HG03064 (cell line): ENCODE results near the gene ARID2.

Experiments used
- ATAC-seq: cut with Tn5 transposase; IDR thresholded peaks from one replicate; pipeline ENCODE4 v1.9.1; 2021; ENCODE audit warnings: low read depth; ENCODE audit not compliant: unreplicated experiment

The ARID2 gene

GRCh38 chr12:45721369-45721768 is 8.1 kb upstream of the ARID2 start:
- ATAC-seq = no peak

GRCh38 chr12:45721954-45722353 is 7.6 kb upstream of the ARID2 start:
- no peak for ATAC-seq

DNA sequence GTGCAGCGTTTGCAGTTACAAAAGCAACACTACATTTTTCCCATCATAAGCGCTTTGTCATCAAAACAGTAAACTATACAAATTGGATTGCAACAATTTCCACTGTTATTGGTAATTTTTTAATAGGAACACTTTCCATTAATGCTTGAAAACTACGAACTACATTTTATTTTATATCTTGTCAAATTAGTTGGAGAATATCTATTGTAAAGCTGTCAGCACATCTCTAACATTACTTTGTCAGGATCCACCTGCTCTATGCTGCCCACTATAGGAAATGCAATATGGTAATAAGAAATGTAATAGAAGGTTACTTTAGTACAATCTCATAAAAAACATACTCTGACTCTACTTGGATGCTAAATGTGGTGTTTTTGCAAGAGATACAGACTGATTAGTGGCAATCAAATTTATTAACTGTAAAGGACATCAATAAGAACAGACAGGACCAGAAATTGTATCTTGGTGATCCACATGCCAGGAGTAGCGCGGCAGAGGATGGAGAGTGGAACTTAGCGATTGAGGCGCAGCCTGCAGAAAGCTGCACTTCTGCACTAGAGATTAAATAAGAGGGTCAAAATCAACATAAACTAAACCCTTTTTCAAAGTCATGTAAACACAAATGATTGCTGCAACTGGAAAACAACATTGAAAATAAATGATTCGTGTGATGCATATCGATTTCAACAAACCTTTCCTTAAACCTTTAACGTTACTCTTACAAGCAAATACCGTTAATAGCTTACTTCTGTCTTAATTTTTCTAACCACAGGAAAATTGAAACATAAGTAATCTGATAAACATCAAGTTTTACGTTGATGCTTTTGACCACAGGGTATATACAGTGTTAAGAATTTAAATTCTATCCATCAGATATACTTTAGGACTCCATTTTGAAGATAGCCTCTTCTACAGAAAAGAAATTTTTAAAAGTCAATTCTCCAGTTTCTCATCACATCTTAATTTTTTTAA is 3.6 kb upstream of the ARID2 start:
- ATAC-seq = no peak

DNA sequence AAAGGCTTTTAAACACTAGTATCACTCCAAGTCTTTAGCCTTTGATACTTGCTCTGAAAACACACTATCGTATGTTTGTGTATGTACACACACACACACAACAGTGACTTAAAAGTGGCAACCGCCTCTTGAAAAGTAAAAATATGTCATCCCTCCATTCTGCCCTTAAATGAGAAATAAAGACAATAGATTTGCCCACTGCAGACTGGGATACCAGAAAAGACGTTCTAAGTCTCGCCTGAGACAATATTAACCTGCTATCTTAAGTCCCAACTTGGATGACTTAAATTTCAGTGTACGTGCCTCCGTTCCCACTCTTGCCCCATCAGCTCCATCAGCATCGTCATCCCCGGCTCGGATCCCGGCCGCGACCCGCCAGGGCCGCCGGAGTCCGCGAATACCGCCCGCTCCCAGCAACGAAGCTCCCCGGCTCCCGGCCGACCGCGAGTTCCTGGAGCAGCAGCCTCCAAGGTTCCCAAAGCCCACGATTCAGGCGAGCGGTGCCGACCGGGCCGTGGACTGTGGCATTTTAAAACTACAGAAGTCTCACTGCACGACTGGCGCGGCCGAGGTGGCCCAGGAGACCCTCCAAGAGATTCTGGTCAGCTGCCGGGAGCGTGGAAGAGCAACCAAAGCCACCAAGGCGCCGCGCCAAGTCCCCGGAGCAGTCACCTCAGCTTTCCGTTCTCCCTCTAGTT is 2.8 kb upstream of the ARID2 start:
- ATAC-seq = no peak

DNA sequence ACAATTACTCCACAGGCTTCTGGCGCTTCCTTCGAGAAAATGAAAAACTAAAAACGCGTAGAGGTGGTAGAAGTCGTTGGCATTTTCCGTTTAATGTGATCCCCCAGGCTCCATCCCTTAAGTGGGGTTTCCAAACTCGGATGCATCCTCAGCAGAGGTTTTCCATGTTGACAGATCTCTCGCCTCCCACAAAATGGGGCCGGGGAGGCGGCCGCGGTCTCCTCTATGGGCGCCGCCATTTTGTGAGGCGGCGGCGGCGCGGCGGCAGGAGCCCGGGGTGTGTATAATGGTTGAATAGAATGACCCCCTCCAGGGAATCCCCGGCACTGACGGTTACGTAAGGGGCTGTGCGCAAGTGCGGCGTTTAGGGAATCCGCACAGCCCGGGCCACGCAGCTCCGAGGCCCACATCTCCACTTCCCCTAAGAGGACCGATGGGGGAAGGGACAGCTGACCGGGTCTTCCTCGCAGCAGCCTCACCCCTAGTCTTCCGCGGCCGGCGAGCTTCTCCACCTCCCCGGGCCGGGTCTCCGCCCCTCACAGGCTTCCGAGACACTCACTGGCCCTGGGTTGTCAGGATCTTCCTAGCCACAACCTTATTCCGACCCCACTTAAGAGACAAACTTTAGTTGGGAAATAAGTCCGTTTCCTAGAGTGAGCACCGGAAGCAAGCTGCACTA is 2.1 kb upstream of the ARID2 start:
- ATAC-seq = peak; percentile 44

- ATAC-seq = no peak
Observed at GRCh38 chr12:45727980-45728629, 1.4 kb upstream of the ARID2 start.

DNA sequence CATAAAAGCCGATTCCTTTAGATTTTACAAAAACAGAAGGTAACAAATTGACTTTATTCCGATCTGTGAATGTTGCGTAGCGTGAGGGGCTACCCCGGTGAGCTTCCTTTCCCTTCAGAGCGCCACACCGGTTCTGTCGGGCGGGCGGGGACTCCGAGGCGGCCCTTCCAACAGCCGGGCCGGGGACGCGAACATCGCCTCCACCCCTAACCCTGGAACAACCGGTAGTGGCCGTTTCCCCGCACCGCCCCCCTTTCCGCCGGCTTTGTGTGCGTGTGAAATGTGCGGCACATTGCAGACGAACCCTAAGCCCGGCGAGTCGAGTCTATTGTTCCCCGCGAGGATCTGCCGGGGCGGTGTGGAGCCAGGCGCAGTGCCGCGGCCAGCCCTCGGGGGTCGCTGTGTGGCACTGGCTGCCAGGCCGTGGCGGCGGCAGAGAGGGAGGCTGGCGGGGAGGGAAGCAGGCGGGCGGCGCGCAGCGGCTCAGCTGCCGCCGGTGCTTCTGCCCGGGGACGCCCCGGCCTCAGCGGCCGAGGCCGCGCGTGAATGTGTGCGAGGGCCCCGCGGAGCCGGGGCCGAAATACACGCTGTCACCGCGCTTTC is 775 bp upstream of the ARID2 start:
- peak; percentile 53 for ATAC-seq

- ATAC-seq = no peak
Observed at GRCh38 chr12:45730084-45730347, 510 bp downstream of the ARID2 start.

GRCh38 chr12:45730348-45731189 is 1.1 kb downstream of the ARID2 start:
- ATAC-seq = no peak

DNA sequence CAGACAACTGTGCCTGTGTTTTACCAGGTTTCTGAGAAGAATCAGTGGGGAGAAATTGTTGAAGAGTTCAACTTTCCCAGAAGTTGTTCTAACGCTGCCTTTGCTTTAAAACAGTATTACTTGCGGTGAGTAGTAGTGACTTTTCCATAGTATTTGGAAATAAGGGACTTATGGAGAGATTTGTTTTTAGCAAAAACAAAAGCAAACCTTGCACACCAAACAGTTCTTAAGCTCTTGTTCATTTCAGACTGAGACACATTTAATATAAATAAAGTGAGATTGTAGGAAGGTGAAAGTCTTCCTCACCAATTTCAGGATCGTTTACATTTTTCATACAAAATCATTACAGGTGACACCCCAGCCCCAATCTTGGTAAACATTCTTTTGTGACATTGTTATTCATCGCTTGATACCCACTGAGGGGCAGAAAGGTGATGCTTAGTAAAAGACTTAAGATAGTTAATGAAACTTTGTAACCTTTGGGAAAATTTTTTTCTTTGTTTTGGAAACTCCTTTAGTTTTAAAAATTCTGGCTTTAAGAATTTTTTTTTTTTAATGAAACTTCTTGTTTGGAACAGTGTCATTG is 1.8 kb downstream of the ARID2 start:
- ATAC-seq = no peak

- ATAC-seq = no peak
Observed at GRCh38 chr12:45732250-45732649, 2.7 kb downstream of the ARID2 start.

- no peak for ATAC-seq
Observed at GRCh38 chr12:45732936-45733335, 3.4 kb downstream of the ARID2 start.

- ATAC-seq = no peak
Observed at GRCh38 chr12:45737638-45738037, 8.1 kb downstream of the ARID2 start.

DNA sequence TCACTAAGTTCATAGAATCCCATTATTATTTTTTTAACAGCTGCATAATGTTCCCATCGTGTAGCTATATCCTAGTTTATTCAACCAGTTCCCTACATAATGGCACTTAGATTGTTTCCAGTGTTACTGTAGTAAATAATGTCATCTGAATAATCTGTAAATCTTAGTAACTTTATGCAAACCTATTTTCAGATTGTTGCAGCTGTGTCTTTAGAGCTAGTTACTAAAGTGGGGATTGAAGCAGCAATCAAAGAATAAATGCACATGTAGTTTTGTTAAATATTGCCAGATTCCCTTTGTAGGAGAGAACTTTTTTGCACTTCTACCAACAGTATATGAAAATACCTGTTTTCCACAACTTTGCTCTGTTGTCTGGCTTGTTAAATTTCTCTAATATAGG is 13.1 kb downstream of the ARID2 start:
- ATAC-seq = no peak

GRCh38 chr12:45743247-45743646 is 13.7 kb downstream of the ARID2 start:
- no peak for ATAC-seq

DNA sequence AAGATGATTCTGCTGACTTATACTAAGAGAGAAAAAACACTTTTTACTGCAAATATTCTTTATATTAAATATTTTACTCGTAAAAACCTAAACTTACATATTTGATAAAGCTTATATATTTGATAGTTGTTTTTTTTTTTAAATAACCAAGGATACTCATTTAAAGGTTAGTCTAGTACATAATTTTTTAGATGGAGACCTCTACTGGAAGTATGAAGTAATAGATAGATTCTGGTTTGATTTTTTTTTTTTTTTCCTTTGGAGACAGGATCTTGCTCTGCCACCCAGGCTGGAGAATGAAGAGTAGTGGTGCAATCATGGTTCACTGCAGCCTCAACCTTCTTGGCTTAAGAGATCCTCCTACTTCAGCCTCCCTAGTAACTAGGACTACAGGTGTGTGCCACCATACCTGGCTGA is 16.4 kb downstream of the ARID2 start:
- no peak for ATAC-seq

DNA sequence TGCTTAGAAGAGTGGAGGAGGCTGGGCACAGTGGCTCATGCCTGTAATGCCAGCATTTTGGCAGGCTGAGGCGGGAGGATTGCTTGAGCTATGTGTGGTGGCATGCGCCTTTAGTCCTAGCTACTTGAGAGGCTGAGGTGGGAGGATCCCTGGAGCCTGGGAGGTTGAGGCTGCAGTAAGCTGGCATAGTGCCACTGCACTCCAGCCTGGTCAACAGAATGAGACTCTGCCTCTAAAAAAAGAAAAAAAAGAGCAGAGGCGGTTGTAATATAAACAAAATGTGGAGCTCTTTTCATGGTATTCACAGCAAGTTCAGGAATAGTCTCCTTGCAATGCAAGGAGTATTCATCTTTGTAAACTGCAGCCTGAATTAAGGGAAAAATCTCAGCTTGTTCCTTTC is 27.2 kb downstream of the ARID2 start:
- no peak for ATAC-seq

GRCh38 chr12:45757172-45757571 is 27.7 kb downstream of the ARID2 start:
- no peak for ATAC-seq

- no peak for ATAC-seq
Observed at GRCh38 chr12:45760333-45760732, 30.8 kb downstream of the ARID2 start.
